GM23338 (cell line): ENCODE results near the gene CHCHD3. TPM values are rescaled to one million over a fixed set of nuclear protein-coding genes. Genes with fewer than 3 reads are reported as not detected.
A peak's percentile ranks its signal among the peaks of the same experiment; 100 is the strongest.

Experiments used
- ATAC-seq: fragments of 200-7000 bp; cut with Tn5 transposase; 3 replicates; pipeline ENCODE4 v1.9.1; 2020
- DNase-seq: peaks from one replicate; pipeline ENCODE4 v3.0.0-alpha.2; 2015; ENCODE audit warnings: low spot score
- H2AFZ ChIP-seq: fragments of 200-600 bp; sonication (generic); 2 replicates; pipeline ENCODE4 v1.8.0; 2016; ENCODE audit warnings: antibody characterized with exemption, mild to moderate bottlenecking, moderate library complexity
- H3F3A ChIP-seq: fragments of 200-600 bp; sonication (generic); replicated peaks from 2 replicates; pipeline ENCODE4 v1.8.0; 2017; ENCODE audit warnings: antibody characterized with exemption, mixed run types, low read depth
- H3K27ac ChIP-seq: fragments of 200-600 bp; sonication (generic); 2 replicates; pipeline ENCODE4 v1.6.1; 2016; ENCODE audit warnings: low read depth
- H3K27me3 ChIP-seq: fragments of 200-600 bp; sonication (generic); 2 replicates; pipeline ENCODE4 v1.8.0; 2016; ENCODE audit warnings: mild to moderate bottlenecking, mixed run types, moderate library complexity; ENCODE audit not compliant: insufficient read depth
- H3K36me3 ChIP-seq: fragments of 200-600 bp; sonication (generic); 2 replicates; pipeline ENCODE4 v1.8.0; 2016; ENCODE audit warnings: mild to moderate bottlenecking; ENCODE audit not compliant: insufficient read depth
- H3K4me1 ChIP-seq: fragments of 200-600 bp; sonication (generic); 2 replicates; pipeline ENCODE4 v1.8.0; 2016; ENCODE audit warnings: mild to moderate bottlenecking, moderate library complexity; ENCODE audit not compliant: insufficient read depth
- H3K4me2 ChIP-seq: fragments of 200-600 bp; sonication (generic); 2 replicates; pipeline ENCODE4 v1.7.1; 2017; ENCODE audit warnings: mixed run types
- H3K4me3 ChIP-seq: fragments of 200-600 bp; sonication (generic); 2 replicates; pipeline ENCODE4 v1.6.1; 2016; ENCODE audit warnings: mixed run types
- H3K79me2 ChIP-seq: fragments of 200-600 bp; sonication (generic); replicated peaks from 2 replicates; pipeline ENCODE4 v1.8.0; 2017; ENCODE audit warnings: mild to moderate bottlenecking; ENCODE audit not compliant: insufficient read depth
- H3K9me2 ChIP-seq: fragments of 200-600 bp; sonication (generic); 2 replicates; pipeline ENCODE4 v1.8.0; 2017; ENCODE audit not compliant: insufficient read depth
- H4K20me1 ChIP-seq: fragments of 200-600 bp; sonication (generic); replicated peaks from 2 replicates; pipeline ENCODE4 v1.8.0; 2017; ENCODE audit warnings: mild to moderate bottlenecking; ENCODE audit not compliant: insufficient read depth
- H3K27ac Mint-ChIP-seq: 2 replicates; pipeline ENCODE4 v1.8.0; 2020; ENCODE audit warnings: inconsistent platforms, mild to moderate bottlenecking, moderate library complexity, mixed read lengths
- H3K27me3 Mint-ChIP-seq: 3 replicates; pipeline ENCODE4 v1.8.0; 2022; ENCODE audit warnings: low read depth, mild to moderate bottlenecking, moderate library complexity, mixed read lengths, inconsistent platforms; ENCODE audit not compliant: insufficient read depth, poor library complexity
- H3K36me3 Mint-ChIP-seq: 3 replicates; pipeline ENCODE4 v1.8.0; 2021; ENCODE audit warnings: low read depth, mild to moderate bottlenecking, inconsistent platforms, moderate library complexity, mixed read lengths
- H3K4me1 Mint-ChIP-seq: 3 replicates; pipeline ENCODE4 v1.8.0; 2020; ENCODE audit warnings: mild to moderate bottlenecking, inconsistent platforms, mixed read lengths
- H3K4me3 Mint-ChIP-seq: 3 replicates; pipeline ENCODE4 v1.8.0; 2021; ENCODE audit warnings: moderate library complexity, mild to moderate bottlenecking, inconsistent platforms, mixed read lengths
- H3K9me3 Mint-ChIP-seq: 3 replicates; pipeline ENCODE4 v1.8.0; 2020; ENCODE audit warnings: moderate library complexity, mild to moderate bottlenecking, inconsistent platforms, mixed read lengths
- CREB1 ChIP-seq: fragments of 250-450 bp; sonication (Bioruptor Pico); IDR thresholded peaks from 2 replicates; pipeline ENCODE4 v1.5.0; 2020; ENCODE audit warnings: low read depth, mild to moderate bottlenecking, moderate library complexity
- CTCF ChIP-seq, 2 experiments: fragments of 200-600 bp in 1 of 2; sonication (generic) in 1 of 2; conservative IDR thresholded peaks; 2 replicates each; pipeline versions ENCODE4 v1.5.1 to v1.6.1; 2016 to 2017; ENCODE audit warnings: antibody characterized with exemption in 2 of 2, low read depth in 2 of 2, mild to moderate bottlenecking in 2 of 2, moderate library complexity in 1 of 2
- ETS1 ChIP-seq: IDR thresholded peaks from 2 replicates; pipeline ENCODE4 v1.6.1; 2016; ENCODE audit warnings: antibody characterized with exemption
- EZH2 ChIP-seq: fragments of 200-600 bp; sonication (generic); IDR thresholded peaks from one replicate; pipeline ENCODE4 v1.8.0; 2017; ENCODE audit warnings: antibody characterized with exemption, mild to moderate bottlenecking, low read depth; ENCODE audit not compliant: unreplicated experiment
- EZH2phosphoT487 ChIP-seq: fragments of 200-600 bp; sonication (generic); IDR thresholded peaks from one replicate; pipeline ENCODE4 v1.8.1; 2018; ENCODE audit warnings: antibody characterized with exemption; ENCODE audit not compliant: unreplicated experiment
- JUNB ChIP-seq: IDR thresholded peaks from one replicate; pipeline ENCODE4 v1.6.1; 2016; ENCODE audit warnings: antibody characterized with exemption; ENCODE audit not compliant: unreplicated experiment
- NANOG ChIP-seq: IDR thresholded peaks from 2 replicates; pipeline ENCODE4 v1.6.1; 2016; ENCODE audit warnings: antibody characterized with exemption, borderline replicate concordance
- POLR2AphosphoS5 ChIP-seq: IDR thresholded peaks from 2 replicates; pipeline ENCODE4 v1.6.1; 2016; ENCODE audit warnings: antibody characterized with exemption, low read depth
- STAT1 ChIP-seq: IDR thresholded peaks from one replicate; pipeline ENCODE4 v1.6.1; 2016; ENCODE audit warnings: antibody characterized with exemption; ENCODE audit not compliant: unreplicated experiment
- ZNF114 ChIP-seq: fragments of 250-450 bp; sonication (Bioruptor Pico); IDR thresholded peaks from 2 replicates; pipeline ENCODE4 v1.5.0; 2020; ENCODE audit warnings: mild to moderate bottlenecking, moderate library complexity
- ZNF331 ChIP-seq: fragments of 250-450 bp; sonication (Bioruptor Pico); IDR thresholded peaks from 2 replicates; pipeline ENCODE4 v1.5.0; 2020; ENCODE audit warnings: low read depth, mild to moderate bottlenecking, moderate library complexity
- polyA plus RNA-seq: library from polyadenylated mRNA; unstranded; fragments of >200 nt; fragmentation: Nextera tagmentation; extraction: Ambion mirVana; gene quantifications from 2 replicates; pipeline ENCODE4 v1.2.1, GENCODE V29; 2016
- total RNA-seq: library from RNA; depleted of rRNA; stranded (reverse); fragments of >200 nt; shearing (Covaris generic); gene quantifications from 2 replicates; pipeline ENCODE4 v1.2.3, GENCODE V29; 2014
- TF ChIP-seq, protein P1 (sequence below): fragments of 250-450 bp; sonication (Bioruptor Pico); IDR thresholded peaks from 2 replicates; pipeline ENCODE4 v1.5.0; 2020; ENCODE audit warnings: mild to moderate bottlenecking, moderate library complexity
- TF ChIP-seq, protein P2 (sequence below): IDR thresholded peaks from one replicate; pipeline ENCODE4 v1.6.1; 2018; ENCODE audit warnings: antibody characterized with exemption; ENCODE audit not compliant: unreplicated experiment

The CHCHD3 gene
- total and polyA plus RNA-seq, 2 experiments from 2014 or later, result 107 to 131 TPM

GRCh38 chr7:132799081-132799413 is 282.8 kb downstream of the CHCHD3 start:
- Histone ChIP-seq H3K4me1 (no peaks in the 10 kb centered on the region), H3K36me3 (no peaks in the 10 kb centered on the region), H4K20me1 (no peaks in the 10 kb centered on the region), H3K27ac (no peak overlapping the region), H3K79me2 (no peaks in the 10 kb centered on the region), H2AFZ (no peak overlapping the region), H3F3A (no peaks in the 10 kb centered on the region), H3K4me2 (no peak overlapping the region), H3K9me2 (no peaks in the 10 kb centered on the region), H3K27me3 (no peaks in the 10 kb centered on the region), H3K4me3 (no peak overlapping the region)
- H3K9me3 Mint-ChIP-seq, result no peaks in the 10 kb centered on the region
- no peaks in the 10 kb centered on the region for H3K27me3 Mint-ChIP-seq
- H3K4me3 Mint-ChIP-seq, result no peak overlapping the region
- H3K4me1 Mint-ChIP-seq, result peaks cover 4% of the 10 kb centered on the region; the same call in 2 of the 3 replicates
- ATAC-seq, result no peak
- no peak for DNase-seq
- H3K27ac Mint-ChIP-seq, result peak overlapping the region; percentile 6; the same call in 1 of the 2 replicates
- TF ChIP-seq CREB1 (CRISPR knock-in tag) (no peak), CTCF (conservative IDR thresholded peaks at IDR 0.05; ENCODE audit: low read depth in 2 of 2) (no peak), POLR2AphosphoS5 (no peak), NANOG (no peak), JUNB (no peak), EZH2 (no peak), ZNF114 (CRISPR knock-in tag) (no peak), STAT1 (no peak), ZNF331 (CRISPR knock-in tag) (no peak), EZH2phosphoT487 (no peak), ETS1 (no peak)
- TF ChIP-seq, protein P1, sequence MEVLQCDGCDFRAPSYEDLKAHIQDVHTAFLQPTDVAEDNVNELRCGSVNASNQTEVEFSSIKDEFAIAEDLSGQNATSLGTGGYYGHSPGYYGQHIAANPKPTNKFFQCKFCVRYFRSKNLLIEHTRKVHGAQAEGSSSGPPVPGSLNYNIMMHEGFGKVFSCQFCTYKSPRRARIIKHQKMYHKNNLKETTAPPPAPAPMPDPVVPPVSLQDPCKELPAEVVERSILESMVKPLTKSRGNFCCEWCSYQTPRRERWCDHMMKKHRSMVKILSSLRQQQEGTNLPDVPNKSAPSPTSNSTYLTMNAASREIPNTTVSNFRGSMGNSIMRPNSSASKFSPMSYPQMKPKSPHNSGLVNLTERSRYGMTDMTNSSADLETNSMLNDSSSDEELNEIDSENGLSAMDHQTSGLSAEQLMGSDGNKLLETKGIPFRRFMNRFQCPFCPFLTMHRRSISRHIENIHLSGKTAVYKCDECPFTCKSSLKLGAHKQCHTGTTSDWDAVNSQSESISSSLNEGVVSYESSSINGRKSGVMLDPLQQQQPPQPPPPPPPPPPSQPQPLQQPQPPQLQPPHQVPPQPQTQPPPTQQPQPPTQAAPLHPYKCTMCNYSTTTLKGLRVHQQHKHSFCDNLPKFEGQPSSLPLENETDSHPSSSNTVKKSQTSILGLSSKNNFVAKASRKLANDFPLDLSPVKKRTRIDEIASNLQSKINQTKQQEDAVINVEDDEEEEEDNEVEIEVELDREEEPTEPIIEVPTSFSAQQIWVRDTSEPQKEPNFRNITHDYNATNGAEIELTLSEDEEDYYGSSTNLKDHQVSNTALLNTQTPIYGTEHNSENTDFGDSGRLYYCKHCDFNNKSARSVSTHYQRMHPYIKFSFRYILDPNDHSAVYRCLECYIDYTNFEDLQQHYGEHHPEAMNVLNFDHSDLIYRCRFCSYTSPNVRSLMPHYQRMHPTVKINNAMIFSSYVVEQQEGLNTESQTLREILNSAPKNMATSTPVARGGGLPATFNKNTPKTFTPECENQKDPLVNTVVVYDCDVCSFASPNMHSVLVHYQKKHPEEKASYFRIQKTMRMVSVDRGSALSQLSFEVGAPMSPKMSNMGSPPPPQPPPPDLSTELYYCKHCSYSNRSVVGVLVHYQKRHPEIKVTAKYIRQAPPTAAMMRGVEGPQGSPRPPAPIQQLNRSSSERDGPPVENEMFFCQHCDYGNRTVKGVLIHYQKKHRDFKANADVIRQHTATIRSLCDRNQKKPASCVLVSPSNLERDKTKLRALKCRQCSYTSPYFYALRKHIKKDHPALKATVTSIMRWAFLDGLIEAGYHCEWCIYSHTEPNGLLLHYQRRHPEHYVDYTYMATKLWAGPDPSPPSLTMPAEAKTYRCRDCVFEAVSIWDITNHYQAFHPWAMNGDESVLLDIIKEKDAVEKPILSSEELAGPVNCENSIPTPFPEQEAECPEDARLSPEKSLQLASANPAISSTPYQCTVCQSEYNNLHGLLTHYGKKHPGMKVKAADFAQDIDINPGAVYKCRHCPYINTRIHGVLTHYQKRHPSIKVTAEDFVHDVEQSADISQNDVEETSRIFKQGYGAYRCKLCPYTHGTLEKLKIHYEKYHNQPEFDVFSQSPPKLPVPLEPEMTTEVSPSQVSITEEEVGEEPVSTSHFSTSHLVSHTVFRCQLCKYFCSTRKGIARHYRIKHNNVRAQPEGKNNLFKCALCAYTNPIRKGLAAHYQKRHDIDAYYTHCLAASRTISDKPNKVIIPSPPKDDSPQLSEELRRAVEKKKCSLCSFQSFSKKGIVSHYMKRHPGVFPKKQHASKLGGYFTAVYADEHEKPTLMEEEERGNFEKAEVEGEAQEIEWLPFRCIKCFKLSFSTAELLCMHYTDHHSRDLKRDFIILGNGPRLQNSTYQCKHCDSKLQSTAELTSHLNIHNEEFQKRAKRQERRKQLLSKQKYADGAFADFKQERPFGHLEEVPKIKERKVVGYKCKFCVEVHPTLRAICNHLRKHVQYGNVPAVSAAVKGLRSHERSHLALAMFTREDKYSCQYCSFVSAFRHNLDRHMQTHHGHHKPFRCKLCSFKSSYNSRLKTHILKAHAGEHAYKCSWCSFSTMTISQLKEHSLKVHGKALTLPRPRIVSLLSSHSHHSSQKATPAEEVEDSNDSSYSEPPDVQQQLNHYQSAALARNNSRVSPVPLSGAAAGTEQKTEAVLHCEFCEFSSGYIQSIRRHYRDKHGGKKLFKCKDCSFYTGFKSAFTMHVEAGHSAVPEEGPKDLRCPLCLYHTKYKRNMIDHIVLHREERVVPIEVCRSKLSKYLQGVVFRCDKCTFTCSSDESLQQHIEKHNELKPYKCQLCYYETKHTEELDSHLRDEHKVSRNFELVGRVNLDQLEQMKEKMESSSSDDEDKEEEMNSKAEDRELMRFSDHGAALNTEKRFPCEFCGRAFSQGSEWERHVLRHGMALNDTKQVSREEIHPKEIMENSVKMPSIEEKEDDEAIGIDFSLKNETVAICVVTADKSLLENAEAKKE, result no peak
- TF ChIP-seq, protein P2, sequence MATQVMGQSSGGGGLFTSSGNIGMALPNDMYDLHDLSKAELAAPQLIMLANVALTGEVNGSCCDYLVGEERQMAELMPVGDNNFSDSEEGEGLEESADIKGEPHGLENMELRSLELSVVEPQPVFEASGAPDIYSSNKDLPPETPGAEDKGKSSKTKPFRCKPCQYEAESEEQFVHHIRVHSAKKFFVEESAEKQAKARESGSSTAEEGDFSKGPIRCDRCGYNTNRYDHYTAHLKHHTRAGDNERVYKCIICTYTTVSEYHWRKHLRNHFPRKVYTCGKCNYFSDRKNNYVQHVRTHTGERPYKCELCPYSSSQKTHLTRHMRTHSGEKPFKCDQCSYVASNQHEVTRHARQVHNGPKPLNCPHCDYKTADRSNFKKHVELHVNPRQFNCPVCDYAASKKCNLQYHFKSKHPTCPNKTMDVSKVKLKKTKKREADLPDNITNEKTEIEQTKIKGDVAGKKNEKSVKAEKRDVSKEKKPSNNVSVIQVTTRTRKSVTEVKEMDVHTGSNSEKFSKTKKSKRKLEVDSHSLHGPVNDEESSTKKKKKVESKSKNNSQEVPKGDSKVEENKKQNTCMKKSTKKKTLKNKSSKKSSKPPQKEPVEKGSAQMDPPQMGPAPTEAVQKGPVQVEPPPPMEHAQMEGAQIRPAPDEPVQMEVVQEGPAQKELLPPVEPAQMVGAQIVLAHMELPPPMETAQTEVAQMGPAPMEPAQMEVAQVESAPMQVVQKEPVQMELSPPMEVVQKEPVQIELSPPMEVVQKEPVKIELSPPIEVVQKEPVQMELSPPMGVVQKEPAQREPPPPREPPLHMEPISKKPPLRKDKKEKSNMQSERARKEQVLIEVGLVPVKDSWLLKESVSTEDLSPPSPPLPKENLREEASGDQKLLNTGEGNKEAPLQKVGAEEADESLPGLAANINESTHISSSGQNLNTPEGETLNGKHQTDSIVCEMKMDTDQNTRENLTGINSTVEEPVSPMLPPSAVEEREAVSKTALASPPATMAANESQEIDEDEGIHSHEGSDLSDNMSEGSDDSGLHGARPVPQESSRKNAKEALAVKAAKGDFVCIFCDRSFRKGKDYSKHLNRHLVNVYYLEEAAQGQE, result no peak
- no peaks in the 10 kb centered on the region for H3K36me3 Mint-ChIP-seq
